ENCODE data around the gene HCRTR1. TPM values are rescaled to one million over a fixed set of nuclear protein-coding genes. Genes with fewer than 3 reads are reported as not detected.

Gene HCRTR1
- total and polyA plus RNA-seq, 2 donors (not counting 1 experiment from before 2014, with no cell fraction given): 0.22 TPM; not detected in 1

- Histone ChIP-seq H3K79me2 (ENCODE audit: control insufficient read depth, insufficient read depth, low read length) (no peaks in the 10 kb centered on the region), H3K27me3 (replicated peaks in 1 of 4; ENCODE audit: control extremely low read depth in 1 of 4, control insufficient read depth in 3 of 4, insufficient read depth in 4 of 4, low read length in 3 of 4) (peaks cover 0 to 28% (median 8%) of the 10 kb centered on the region in 4 experiments), H3K27ac (ENCODE audit: low read length in 2 of 2) (no peak overlapping the region), H3K4me1 (ENCODE audit: control insufficient read depth in 2 of 2, insufficient read depth in 2 of 2, low read length in 2 of 2) (peaks cover 10 to 12% of the 10 kb centered on the region in 2 donors), H4K20me1 (ENCODE audit: control insufficient read depth, insufficient read depth, low read length, poor library complexity, severe bottlenecking) (no peaks in the 10 kb centered on the region), H3K9me3 (ENCODE audit: control extremely low read depth in 1 of 3, control insufficient read depth in 2 of 3, insufficient read depth in 1 of 3, low read length in 2 of 3) (no peaks in the 10 kb centered on the region), H3K36me3 (replicated peaks in 1 of 2; ENCODE audit: control extremely low read depth in 1 of 2, control insufficient read depth in 1 of 2, extremely low read depth in 1 of 2, insufficient read depth in 2 of 2, low read length in 1 of 2) (no peaks in the 10 kb centered on the region), H3K4me2 (replicated peaks; ENCODE audit: low read depth, low read length, poor library complexity, severe bottlenecking) (no peak overlapping the region), H3K9ac (ENCODE audit: low read length) (no peak overlapping the region), H3K4me3 (ENCODE audit: control extremely low read depth in 1 of 5, extremely low read depth in 1 of 5, insufficient read depth in 1 of 5, low read depth in 2 of 5, low read length in 4 of 5) (no peak overlapping the region), H2AFZ (ENCODE audit: insufficient read depth, low read depth, low read length, poor library complexity, severe bottlenecking) (no peak overlapping the region)
- Mint-ChIP-seq H3K9me3 (ENCODE audit: insufficient read depth) (no peaks in the 10 kb centered on the region), H3K4me1 (peaks cover 10% of the 10 kb centered on the region), H3K27me3 (peaks cover 27% of the 10 kb centered on the region), H3K27ac (no peak overlapping the region), H3K4me3 (no peak overlapping the region)
- ChIA-PET CTCF (interaction anchor here (0.9 to 10.8 kb wide), 5 partner anchors 15 to 396 kb away, joined by 3 to 184 read pairs (median 7); no protein-coding TSS in a partner anchor), POLR2A (interaction anchor here (0.5 kb wide), 1 partner anchor 407 kb away, joined by 10 read pairs; the partner anchor contains the start of gene TMEM39B)
- DNase-seq (no peak), ATAC-seq (ENCODE audit: low read depth) (no peak)
- intact Hi-C loops (cut with micrococcal nuclease): no loop called here
- whole genome bisulfite sequencing (ENCODE audit: insufficient coverage): 84% methylated on average over 8 of the region's 10 CpGs
- TF ChIP-seq EZH2 (IDR thresholded peaks at IDR 0.05; ENCODE audit: borderline replicate concordance, insufficient read depth, low read depth, low read length, poor library complexity, severe bottlenecking): no peak
- TF ChIP-seq, protein P1, sequence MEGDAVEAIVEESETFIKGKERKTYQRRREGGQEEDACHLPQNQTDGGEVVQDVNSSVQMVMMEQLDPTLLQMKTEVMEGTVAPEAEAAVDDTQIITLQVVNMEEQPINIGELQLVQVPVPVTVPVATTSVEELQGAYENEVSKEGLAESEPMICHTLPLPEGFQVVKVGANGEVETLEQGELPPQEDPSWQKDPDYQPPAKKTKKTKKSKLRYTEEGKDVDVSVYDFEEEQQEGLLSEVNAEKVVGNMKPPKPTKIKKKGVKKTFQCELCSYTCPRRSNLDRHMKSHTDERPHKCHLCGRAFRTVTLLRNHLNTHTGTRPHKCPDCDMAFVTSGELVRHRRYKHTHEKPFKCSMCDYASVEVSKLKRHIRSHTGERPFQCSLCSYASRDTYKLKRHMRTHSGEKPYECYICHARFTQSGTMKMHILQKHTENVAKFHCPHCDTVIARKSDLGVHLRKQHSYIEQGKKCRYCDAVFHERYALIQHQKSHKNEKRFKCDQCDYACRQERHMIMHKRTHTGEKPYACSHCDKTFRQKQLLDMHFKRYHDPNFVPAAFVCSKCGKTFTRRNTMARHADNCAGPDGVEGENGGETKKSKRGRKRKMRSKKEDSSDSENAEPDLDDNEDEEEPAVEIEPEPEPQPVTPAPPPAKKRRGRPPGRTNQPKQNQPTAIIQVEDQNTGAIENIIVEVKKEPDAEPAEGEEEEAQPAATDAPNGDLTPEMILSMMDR (IDR thresholded peaks at IDR 0.05): no peak
Measured at GRCh38 chr1:31666263-31666963, 48.9 kb downstream of the HCRTR1 start.

Data from B cell (primary cell).